Stimulated activated CD8-positive, alpha-beta memory T cell treated with anti-CD3 and anti-CD28 coated beads, Interleukin-7, amount 100 ng/mL, for 1 hour (primary cell): ENCODE data around the gene ABCD3.
"Not testable (repeated sequence)": the region's sequence is repeated elsewhere in the genome, so short reads cannot be mapped to it uniquely, and the experiment has no call there.

Experiments used
- DNase-seq, 2 donors: peaks; one replicate each; pipeline ENCODE4 v3.0.0-alpha.2; 2020; ENCODE audit warnings: low read depth in 2 of 2

ABCD3 gene

GRCh38 chr1:94549706-94550105, 131.5 kb downstream of the ABCD3 start:
- no peak for DNase-seq

DNA sequence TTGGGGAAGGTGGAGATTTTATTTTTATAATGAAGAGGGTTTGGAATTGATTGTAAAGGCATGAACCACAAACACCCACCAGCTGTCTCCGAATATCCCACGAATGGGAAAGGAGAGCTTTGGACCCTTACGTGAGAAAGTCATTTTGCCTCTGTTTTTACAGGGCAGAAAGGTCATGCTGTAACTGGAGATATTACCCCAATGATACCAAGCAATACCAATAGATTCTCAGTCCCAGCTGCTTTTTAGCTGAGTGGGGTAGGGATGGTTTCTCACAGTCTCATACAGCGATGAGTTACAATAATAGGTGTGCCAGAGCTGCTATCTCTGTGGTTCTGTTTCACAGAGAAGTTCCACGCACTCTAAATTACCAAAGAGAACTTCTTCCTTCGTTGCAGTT, 132.2 kb downstream of the ABCD3 start:
- no peak for DNase-seq

GRCh38 chr1:94550800-94551241, 132.6 kb downstream of the ABCD3 start:
- no peak for DNase-seq

DNA sequence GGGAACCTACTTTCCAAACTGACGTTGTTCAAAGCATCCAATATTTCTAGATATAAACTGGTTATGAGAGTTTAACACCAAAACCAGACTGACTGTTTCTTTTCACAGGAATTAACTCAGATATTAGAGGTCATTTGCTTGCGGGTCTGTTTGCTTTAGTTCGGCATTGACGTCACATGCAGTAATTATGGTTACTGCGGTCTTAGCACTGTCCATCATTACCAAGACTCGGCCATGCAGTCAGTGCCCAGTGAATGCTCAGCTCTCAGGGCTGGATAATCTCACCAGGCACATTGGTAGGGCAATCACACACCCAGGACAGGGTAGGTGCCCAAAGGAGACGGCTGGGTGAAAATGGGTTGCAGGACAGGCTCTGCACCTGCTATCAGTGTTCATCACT, 133.3 kb downstream of the ABCD3 start:
- no peak for DNase-seq

DNA sequence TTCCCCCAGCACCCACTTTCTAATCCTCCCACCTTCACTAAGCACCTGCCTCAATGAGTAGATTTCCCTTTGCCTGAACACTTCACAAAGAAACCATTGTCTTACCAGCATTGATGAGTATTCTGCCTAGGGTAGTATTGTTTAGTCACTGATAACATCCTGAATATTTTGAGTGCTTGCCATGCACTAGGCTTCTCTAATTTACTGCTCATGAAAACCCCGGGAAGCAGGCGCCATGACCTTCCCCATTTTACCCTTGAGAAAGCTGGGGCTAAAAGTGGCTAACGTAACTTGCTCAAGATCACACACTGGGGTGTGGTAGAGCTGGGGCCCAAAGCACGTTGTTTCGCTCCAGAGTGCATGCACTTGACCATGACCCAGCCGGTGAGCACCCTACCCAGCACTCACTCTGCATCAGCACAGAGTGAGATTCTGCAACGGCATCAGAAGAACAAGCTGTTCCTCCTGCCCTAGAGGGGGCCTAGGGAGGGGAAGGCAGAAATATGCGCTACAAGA, 133.9 kb downstream of the ABCD3 start:
- DNase-seq = no peak

DNA sequence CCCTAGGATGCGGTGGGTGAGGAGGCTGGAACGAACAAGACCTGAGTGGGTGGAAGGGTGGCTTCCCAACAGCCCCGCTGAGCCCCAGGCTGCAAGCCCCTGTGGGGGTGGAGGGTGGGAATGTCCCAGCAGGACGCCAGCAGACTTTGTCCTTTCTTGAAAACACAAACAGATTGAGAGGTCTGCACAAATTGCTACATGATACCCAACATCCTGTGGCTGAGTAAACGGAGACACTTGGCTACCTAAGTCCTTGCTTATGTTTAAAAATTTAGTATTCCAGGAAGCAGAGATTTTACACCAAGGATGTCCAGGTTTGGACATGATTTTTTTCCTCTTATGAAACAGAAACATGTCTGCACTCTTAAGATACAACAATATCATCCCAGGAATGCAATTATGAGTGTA, 135.1 kb downstream of the ABCD3 start:
- no peak for DNase-seq

- no peak for DNase-seq
Observed at GRCh38 chr1:94553931-94554330, 135.7 kb downstream of the ABCD3 start.

DNA sequence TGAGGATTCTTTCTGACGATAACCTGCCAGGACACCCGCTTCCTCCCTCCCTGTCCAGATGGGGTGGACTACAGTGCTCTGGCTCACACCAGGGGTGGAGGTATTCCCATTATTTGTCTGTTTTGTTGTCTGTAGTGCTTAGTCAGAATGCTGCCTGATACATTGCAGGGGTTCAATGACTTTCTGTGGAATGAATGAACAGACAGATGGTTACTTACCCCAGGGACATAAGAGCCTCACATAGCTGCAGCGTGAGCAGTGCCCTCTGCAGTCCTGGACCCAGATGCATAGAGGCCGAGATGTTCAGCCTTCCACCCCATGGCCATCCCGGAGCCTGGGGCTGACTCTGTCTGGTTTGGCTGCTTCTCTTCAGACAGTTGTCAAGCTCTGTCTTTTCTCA, 136.4 kb downstream of the ABCD3 start:
- DNase-seq = no peak

GRCh38 chr1:94555091-94555490, 136.9 kb downstream of the ABCD3 start:
- no peak for DNase-seq

GRCh38 chr1:94559921-94560320, 141.7 kb downstream of the ABCD3 start:
- no peak for DNase-seq

- DNase-seq = no peak
Observed at GRCh38 chr1:94560333-94560732, 142.1 kb downstream of the ABCD3 start.

DNA sequence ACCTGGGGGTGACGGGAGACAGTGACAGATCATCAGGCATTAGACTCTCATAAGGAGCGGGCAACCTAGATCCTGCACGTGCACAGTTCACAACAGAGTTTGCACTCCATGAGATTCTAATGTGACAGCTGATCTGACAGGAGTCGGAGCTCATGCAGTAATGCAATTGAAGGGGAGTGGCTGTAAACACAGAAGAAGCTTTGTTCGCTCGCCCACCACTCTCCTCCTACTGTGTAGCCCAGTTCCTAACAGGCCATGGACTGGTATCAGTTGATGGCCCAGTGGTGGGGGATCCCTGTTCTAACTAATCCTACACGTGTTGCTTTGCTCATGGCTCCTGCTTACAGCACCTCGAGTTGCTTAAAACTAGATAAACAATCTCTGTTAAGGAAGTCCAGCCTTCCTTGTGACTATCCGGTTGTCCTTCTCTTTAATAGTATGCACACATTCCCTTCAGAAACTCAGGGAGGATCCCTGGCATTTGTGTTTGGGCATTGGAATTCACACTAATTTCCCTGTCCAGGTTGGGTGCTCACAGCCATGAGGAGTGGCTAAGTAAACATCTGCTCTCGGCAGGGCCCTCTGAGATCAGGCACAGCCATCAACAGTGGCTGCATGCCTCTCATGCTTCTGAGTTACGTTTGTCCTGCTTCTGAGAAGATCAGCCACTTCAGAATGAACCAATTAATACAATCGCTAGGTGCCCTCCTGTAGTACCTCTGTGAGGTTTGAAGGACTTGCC, 144.5 kb downstream of the ABCD3 start:
- no peak for DNase-seq

DNA sequence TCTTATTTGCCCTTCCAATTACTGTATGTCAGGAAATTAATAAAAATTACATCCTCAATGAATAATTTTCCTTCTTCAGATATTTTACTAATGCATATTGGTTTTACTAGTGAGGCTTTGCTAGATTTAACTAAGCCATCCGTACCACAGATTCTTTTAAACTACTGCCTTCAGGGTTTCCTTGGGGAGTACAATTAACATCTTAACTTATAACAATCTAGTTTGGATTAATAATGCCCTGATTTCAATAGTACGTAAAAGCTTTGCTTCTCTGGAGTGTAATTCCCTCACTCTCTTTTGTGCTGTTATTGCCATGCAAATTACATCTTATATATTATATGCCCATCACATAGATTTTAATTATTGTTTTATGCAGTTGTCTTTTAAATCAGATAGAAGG, 147.7 kb downstream of the ABCD3 start:
- DNase-seq = no peak

GRCh38 chr1:94566436-94566835, 148.2 kb downstream of the ABCD3 start:
- not testable (repeated sequence) for DNase-seq

GRCh38 chr1:94567975-94568607, 149.9 kb downstream of the ABCD3 start:
- not testable (repeated sequence) for DNase-seq
